Gastrocnemius medialis (tissue), 4 donors: ENCODE measurements around the gene FRS3.

Source experiments
- POLR2A ChIP-seq, 2 donors: fragments of 450-650 bp; IDR thresholded peaks; one replicate each; pipeline ENCODE4 v1.6.1; 2017; ENCODE audit warnings: antibody characterized with exemption in 2 of 2, mild to moderate bottlenecking in 2 of 2, moderate library complexity in 2 of 2
- TF ChIP-seq, protein P1 (sequence below), 5 experiments: fragments of 450-650 bp in 3 of 5; fragments of 200-600 bp in 2 of 5; sonication (generic) in 2 of 5; IDR thresholded peaks in 4 of 5; conservative IDR thresholded peaks in 1 of 5; 1 replicate in 4 of 5; 2 replicates in 1 of 5; pipeline ENCODE4 v1.5.1; 2016 to 2019; ENCODE audit warnings: antibody characterized with exemption in 5 of 5, mild to moderate bottlenecking in 3 of 5, moderate library complexity in 3 of 5

DNA sequence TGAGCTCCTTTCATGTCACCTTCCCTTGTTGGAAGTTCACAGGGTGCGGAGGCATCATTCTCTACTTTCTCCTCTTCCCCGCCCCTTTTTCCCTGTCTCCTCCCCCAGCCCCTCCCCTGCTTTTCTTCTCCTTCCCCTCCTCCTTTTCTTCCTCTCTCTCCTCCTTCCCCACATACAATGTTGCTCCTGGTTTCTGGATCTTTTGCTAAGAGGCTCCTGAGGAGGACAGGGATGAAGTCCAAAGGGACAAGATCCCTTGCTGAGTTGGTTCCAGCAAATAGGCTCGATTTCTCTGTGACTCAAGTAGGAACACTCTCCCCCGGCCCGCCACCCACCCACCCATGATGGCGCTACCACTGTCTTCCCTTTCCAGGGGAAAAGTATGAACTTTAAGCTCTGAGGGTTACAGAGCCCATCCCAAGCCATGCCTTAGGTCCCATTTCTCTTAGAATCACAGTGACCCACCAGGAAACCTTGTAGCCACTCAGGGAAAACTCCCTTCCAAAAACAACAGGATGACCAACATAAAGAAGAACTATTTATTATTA is 43.4 kb downstream of the FRS3 start:
- TF ChIP-seq, protein P1, sequence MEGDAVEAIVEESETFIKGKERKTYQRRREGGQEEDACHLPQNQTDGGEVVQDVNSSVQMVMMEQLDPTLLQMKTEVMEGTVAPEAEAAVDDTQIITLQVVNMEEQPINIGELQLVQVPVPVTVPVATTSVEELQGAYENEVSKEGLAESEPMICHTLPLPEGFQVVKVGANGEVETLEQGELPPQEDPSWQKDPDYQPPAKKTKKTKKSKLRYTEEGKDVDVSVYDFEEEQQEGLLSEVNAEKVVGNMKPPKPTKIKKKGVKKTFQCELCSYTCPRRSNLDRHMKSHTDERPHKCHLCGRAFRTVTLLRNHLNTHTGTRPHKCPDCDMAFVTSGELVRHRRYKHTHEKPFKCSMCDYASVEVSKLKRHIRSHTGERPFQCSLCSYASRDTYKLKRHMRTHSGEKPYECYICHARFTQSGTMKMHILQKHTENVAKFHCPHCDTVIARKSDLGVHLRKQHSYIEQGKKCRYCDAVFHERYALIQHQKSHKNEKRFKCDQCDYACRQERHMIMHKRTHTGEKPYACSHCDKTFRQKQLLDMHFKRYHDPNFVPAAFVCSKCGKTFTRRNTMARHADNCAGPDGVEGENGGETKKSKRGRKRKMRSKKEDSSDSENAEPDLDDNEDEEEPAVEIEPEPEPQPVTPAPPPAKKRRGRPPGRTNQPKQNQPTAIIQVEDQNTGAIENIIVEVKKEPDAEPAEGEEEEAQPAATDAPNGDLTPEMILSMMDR (IDR thresholded peaks at IDR 0.05 in 4 of 5, conservative IDR thresholded peaks at IDR 0.05 in 1 of 5): no peak
- no peak for TF ChIP-seq POLR2A (IDR thresholded peaks at IDR 0.05)
